ENCODE results near the gene CRY1.

DNA sequence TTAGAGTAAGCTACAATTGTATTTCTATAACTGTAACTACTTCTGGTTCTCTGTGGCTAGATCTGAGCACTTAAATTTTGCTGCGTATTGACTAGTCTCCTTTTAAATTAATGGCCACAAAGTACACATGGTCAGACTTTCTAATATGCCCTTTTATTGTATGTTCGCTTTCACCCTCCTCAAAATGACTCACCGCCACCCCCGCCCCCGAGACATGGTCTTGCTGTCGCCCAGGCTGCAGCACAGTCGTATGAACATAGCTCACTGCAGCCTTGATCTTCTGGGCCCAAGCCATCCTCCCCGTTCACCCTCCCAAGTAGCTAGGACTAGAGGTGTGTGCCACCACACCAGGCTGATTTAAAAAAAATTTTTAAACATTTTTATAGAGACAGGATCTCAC is 118.3 kb downstream of the CRY1 start:
- TF ChIP-seq POLR2A (IDR thresholded peaks at IDR 0.05; ENCODE audit: low read depth, low read length) (no peak), RCOR1 (IDR thresholded peaks at IDR 0.05; ENCODE audit: insufficient replicate concordance, low read length) (no peak), CEBPB (IDR thresholded peaks at IDR 0.05; ENCODE audit: low read depth, low read length) (no peak), MXI1 (IDR thresholded peaks at IDR 0.05; ENCODE audit: borderline replicate concordance, low read depth, low read length) (no peak), RAD21 (IDR thresholded peaks at IDR 0.05; ENCODE audit: low read length) (no peak), FOS (IDR thresholded peaks at IDR 0.05; ENCODE audit: low read depth, low read length) (no peak), CHD1 (IDR thresholded peaks at IDR 0.05; ENCODE audit: low read depth, low read length) (no peak)
- TF ChIP-seq, protein P1, sequence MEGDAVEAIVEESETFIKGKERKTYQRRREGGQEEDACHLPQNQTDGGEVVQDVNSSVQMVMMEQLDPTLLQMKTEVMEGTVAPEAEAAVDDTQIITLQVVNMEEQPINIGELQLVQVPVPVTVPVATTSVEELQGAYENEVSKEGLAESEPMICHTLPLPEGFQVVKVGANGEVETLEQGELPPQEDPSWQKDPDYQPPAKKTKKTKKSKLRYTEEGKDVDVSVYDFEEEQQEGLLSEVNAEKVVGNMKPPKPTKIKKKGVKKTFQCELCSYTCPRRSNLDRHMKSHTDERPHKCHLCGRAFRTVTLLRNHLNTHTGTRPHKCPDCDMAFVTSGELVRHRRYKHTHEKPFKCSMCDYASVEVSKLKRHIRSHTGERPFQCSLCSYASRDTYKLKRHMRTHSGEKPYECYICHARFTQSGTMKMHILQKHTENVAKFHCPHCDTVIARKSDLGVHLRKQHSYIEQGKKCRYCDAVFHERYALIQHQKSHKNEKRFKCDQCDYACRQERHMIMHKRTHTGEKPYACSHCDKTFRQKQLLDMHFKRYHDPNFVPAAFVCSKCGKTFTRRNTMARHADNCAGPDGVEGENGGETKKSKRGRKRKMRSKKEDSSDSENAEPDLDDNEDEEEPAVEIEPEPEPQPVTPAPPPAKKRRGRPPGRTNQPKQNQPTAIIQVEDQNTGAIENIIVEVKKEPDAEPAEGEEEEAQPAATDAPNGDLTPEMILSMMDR (conservative IDR thresholded peaks at IDR 0.05; ENCODE audit: low read depth, low read length): no peak
- TF ChIP-seq, protein P2, sequence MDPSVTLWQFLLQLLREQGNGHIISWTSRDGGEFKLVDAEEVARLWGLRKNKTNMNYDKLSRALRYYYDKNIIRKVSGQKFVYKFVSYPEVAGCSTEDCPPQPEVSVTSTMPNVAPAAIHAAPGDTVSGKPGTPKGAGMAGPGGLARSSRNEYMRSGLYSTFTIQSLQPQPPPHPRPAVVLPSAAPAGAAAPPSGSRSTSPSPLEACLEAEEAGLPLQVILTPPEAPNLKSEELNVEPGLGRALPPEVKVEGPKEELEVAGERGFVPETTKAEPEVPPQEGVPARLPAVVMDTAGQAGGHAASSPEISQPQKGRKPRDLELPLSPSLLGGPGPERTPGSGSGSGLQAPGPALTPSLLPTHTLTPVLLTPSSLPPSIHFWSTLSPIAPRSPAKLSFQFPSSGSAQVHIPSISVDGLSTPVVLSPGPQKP (IDR thresholded peaks at IDR 0.05; ENCODE audit: borderline replicate concordance, low read depth, low read length): no peak
- TF ChIP-seq, protein P3, sequence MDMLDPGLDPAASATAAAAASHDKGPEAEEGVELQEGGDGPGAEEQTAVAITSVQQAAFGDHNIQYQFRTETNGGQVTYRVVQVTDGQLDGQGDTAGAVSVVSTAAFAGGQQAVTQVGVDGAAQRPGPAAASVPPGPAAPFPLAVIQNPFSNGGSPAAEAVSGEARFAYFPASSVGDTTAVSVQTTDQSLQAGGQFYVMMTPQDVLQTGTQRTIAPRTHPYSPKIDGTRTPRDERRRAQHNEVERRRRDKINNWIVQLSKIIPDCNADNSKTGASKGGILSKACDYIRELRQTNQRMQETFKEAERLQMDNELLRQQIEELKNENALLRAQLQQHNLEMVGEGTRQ (IDR thresholded peaks at IDR 0.05; ENCODE audit: low read depth, low read length): no peak

Measured in IMR-90 (cell line).